Measurements from ENCODE around the gene CCSAP.

DNA sequence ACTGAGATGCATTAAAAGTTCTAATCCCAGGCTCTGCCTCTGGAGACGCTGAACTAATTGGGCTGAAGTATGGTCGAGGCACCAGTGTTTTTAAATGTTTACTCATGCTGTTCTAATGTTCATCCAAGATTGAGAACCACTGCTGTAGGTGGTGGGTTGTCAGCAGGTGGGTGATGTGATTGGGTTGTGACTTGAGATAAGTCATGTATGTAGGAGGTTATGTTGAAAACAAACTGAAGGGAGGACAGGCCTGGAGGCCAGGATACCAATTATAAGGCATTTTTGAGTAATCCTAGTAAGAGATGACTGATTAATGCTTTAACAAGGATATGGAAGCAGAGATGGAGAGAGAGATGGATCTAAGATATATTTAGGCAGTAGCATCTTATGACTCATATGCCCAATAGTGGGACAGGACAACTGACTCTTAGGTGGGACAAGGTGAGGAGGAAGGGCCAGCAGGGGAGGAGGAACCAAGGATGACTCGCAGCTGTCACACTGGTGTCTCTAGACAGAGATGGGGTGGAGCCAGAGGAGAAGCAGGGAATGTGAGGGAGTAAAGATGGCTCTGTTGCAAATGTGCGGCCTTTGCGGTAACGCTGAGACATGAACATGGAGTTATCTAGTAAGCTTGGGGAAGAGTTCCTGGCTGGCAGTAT, 42.6 kb downstream of the CCSAP start:
- no peak for TF ChIP-seq CTCF (IDR thresholded peaks at IDR 0.05; ENCODE audit: low read depth, low read length, poor library complexity, severe bottlenecking)
- TF ChIP-seq EZH2phosphoT487 (IDR thresholded peaks at IDR 0.05; ENCODE audit: borderline replicate concordance, low read length): no peak
